ENCODE measurements around the gene TREX2. TPM values are rescaled to one million over a fixed set of nuclear protein-coding genes. Genes with fewer than 3 reads are reported as not detected.

TREX2 gene
- polyA plus RNA-seq, 1 of the 3 experiments (the other 2 are of a cell fraction), result 0.76 TPM

GRCh38 chrX:153411255-153411987, 34.4 kb downstream of the TREX2 start, which contains the start of gene ZFP92:
TSS of gene ZFP92 (plus strand) at chrX:153411472. CDS start at chrX:153418323, 6,851 bp downstream.
- CTCF ChIA-PET, result interaction anchor here (1.5 kb wide), 1 partner anchor 12 kb away, joined by 7 read pairs; no protein-coding TSS in a partner anchor
- POLR2A ChIA-PET, result no interaction called here
- peak; percentile 88 for DNase-seq
- H3K36me3 ChIP-seq (replicated peaks in 1 of 2; ENCODE audit: control insufficient read depth in 1 of 2, insufficient read depth in 2 of 2, low read length in 1 of 2), result no peaks in the 10 kb centered on the region
- TF ChIP-seq RCOR1 (IDR thresholded peaks at IDR 0.05; ENCODE audit: low read length) (0 out of 2 replicates have a peak, but pooled peaks have one; percentile 10), SIN3A (IDR thresholded peaks at IDR 0.05; ENCODE audit: borderline replicate concordance, low read depth, low read length) (no peak), NRF1 (IDR thresholded peaks at IDR 0.05; ENCODE audit: low read depth, low read length) (peak; percentile 46; the same call in 1 of the 2 replicates), CTCF (IDR thresholded peaks at IDR 0.05) (no peak)
- peak within 1 kb of the TSS; percentile 66 for H3K4me2 ChIP-seq
- peak within 1 kb of the TSS; percentile 39; the same call in 1 of the 2 replicates for H3K9ac ChIP-seq
- H4K20me1 ChIP-seq (ENCODE audit: insufficient read depth), result no peaks in the 10 kb centered on the region
- WGBS (ENCODE audit: low lambda C conversion rate), result 8% methylated on average over 12 of the region's 75 CpGs
- no peaks in the 10 kb centered on the region for H3K79me2 ChIP-seq (ENCODE audit: insufficient read depth)
- H3K27ac ChIP-seq (ENCODE audit: low read depth in 2 of 2, low read length in 1 of 2), result no peak within 1 kb of the TSS
- no peaks in the 10 kb centered on the region for H3K9me2 ChIP-seq
- H3K4me1 ChIP-seq (ENCODE audit: control insufficient read depth in 1 of 2, insufficient read depth in 2 of 2, low read depth in 1 of 2, low read length in 1 of 2), result peaks cover 0 to 7% of the 10 kb centered on the region in 2 experiments; a peak in 1 of 4 replicates
- no peaks in the 10 kb centered on the region for H3K9me3 ChIP-seq
- H2AFZ ChIP-seq (ENCODE audit: low read depth), result 0 out of 2 replicates have a peak within 1 kb of the TSS, but pooled peaks have one; percentile 6
- no peaks in the 10 kb centered on the region for H3F3A ChIP-seq (replicated peaks; ENCODE audit: insufficient read depth)
- H3K4me3 ChIP-seq (ENCODE audit: low read depth in 2 of 2, low read length in 1 of 2), result peak within 1 kb of the TSS; percentile 50 to 53
- H3K27me3 ChIP-seq (ENCODE audit: insufficient read depth), result peaks cover 31% of the 10 kb centered on the region

- Histone ChIP-seq H3K27ac (ENCODE audit: low read depth in 2 of 2, low read length in 1 of 2) (no peak overlapping the region), H4K20me1 (ENCODE audit: insufficient read depth) (no peaks in the 10 kb centered on the region), H3K9me3 (no peaks in the 10 kb centered on the region), H2AFZ (ENCODE audit: low read depth) (no peak overlapping the region), H3K9me2 (no peaks in the 10 kb centered on the region), H3F3A (replicated peaks; ENCODE audit: insufficient read depth) (no peaks in the 10 kb centered on the region), H3K4me2 (no peak overlapping the region), H3K36me3 (replicated peaks in 1 of 2; ENCODE audit: control insufficient read depth in 1 of 2, insufficient read depth in 2 of 2, low read length in 1 of 2) (no peaks in the 10 kb centered on the region), H3K4me1 (ENCODE audit: control insufficient read depth in 1 of 2, insufficient read depth in 2 of 2, low read depth in 1 of 2, low read length in 1 of 2) (peaks cover 0 to 7% of the 10 kb centered on the region in 2 experiments; a peak in 1 of 4 replicates), H3K27me3 (ENCODE audit: insufficient read depth) (peaks cover 37% of the 10 kb centered on the region), H3K9ac (no peak overlapping the region), H3K79me2 (ENCODE audit: insufficient read depth) (no peaks in the 10 kb centered on the region), H3K4me3 (ENCODE audit: low read depth in 2 of 2, low read length in 1 of 2) (peak overlapping the region; percentile 50 to 53; a peak in 3 of 4 replicates)
- ChIA-PET POLR2A (no interaction called here), CTCF (interaction anchor here (1.5 kb wide), 1 partner anchor 11 kb away, joined by 7 read pairs; no protein-coding TSS in a partner anchor)
- WGBS (ENCODE audit: low lambda C conversion rate), result 29% methylated on average over 7 of the region's 12 CpGs
- no peak for DNase-seq
- TF ChIP-seq RFX5 (IDR thresholded peaks at IDR 0.05; ENCODE audit: low read length) (no peak), TCF12 (IDR thresholded peaks at IDR 0.05) (no peak), PBX3 (IDR thresholded peaks at IDR 0.05) (no peak), RCOR1 (IDR thresholded peaks at IDR 0.05; ENCODE audit: low read length) (no peak), CTCF (IDR thresholded peaks at IDR 0.05) (no peak), NFIC (IDR thresholded peaks at IDR 0.05; ENCODE audit: borderline replicate concordance) (no peak), POLR2AphosphoS5 (IDR thresholded peaks at IDR 0.05; ENCODE audit: low read depth, low read length) (no peak), TEAD4 (IDR thresholded peaks at IDR 0.05; ENCODE audit: borderline replicate concordance, insufficient read depth) (no peak)
Measured at GRCh38 chrX:153410888-153411254, 35.0 kb downstream of the TREX2 start.
